Keratinocyte (primary cell): ENCODE data around the gene KHNYN. TPM values are rescaled to one million over a fixed set of nuclear protein-coding genes. Genes with fewer than 3 reads are reported as not detected.

Experiments
- DNase-seq: peaks from one replicate; pipeline ENCODE4 v3.0.0-alpha.2; 2011; ENCODE audit warnings: low read depth, missing footprints, low spot score
- FAIRE-seq: peaks from 2 replicates; lab custom pipeline; 2011; peaks lifted over from hg19 to GRCh38; lab: Jason Lieb, UNC
- H2AFZ ChIP-seq: 2 replicates; pipeline ENCODE4 v1.6.0; 2012; ENCODE audit warnings: low read length, control low read depth, inconsistent platforms; ENCODE audit not compliant: control insufficient read depth
- H3K27ac ChIP-seq: 2 replicates; pipeline ENCODE4 v1.5.1; 2011; ENCODE audit warnings: low read length; ENCODE audit not compliant: control insufficient read depth, insufficient read depth
- H3K27me3 ChIP-seq: 3 replicates; pipeline ENCODE4 v1.6.0; 2011; ENCODE audit warnings: low read length; ENCODE audit not compliant: control insufficient read depth, insufficient read depth; ENCODE audit errors: extremely low read depth
- H3K36me3 ChIP-seq, 2 experiments: 2 replicates in 1 of 2; 3 replicates in 1 of 2; pipeline ENCODE4 v1.5.1; 2011; ENCODE audit warnings: low read length in 2 of 2, mild to moderate bottlenecking in 1 of 2; ENCODE audit not compliant: control insufficient read depth in 2 of 2, insufficient read depth in 2 of 2; ENCODE audit errors: extremely low read depth in 1 of 2
- H3K4me1 ChIP-seq: 3 replicates; pipeline ENCODE4 v1.5.1; 2011; ENCODE audit warnings: low read length; ENCODE audit not compliant: control insufficient read depth, insufficient read depth; ENCODE audit errors: extremely low read depth
- H3K4me2 ChIP-seq: 3 replicates; pipeline ENCODE4 v1.6.0; 2011; ENCODE audit warnings: low read depth, low read length; ENCODE audit not compliant: control insufficient read depth, insufficient read depth; ENCODE audit errors: extremely low read depth
- H3K4me3 ChIP-seq, 3 experiments: fragments of 200-600 bp in 1 of 3; sonication (generic) in 1 of 3; 2 replicates in 2 of 3; 3 replicates in 1 of 3; pipeline ENCODE4 v1.5.1; 2011 to 2016; ENCODE audit warnings: low read length in 3 of 3, mild to moderate bottlenecking in 3 of 3, control low read depth in 2 of 3, inconsistent platforms in 1 of 3, low read depth in 1 of 3, mixed read lengths in 1 of 3, mixed run types in 1 of 3, moderate library complexity in 1 of 3; ENCODE audit not compliant: control insufficient read depth in 2 of 3, insufficient read depth in 2 of 3; ENCODE audit errors: extremely low read depth in 1 of 3
- H3K79me2 ChIP-seq: 2 replicates; pipeline ENCODE4 v1.6.0; 2012; ENCODE audit warnings: low read length; ENCODE audit not compliant: control insufficient read depth, insufficient read depth
- H3K9ac ChIP-seq: 3 replicates; pipeline ENCODE4 v1.6.0; 2011; ENCODE audit warnings: low read length; ENCODE audit not compliant: control insufficient read depth, insufficient read depth; ENCODE audit errors: extremely low read depth
- H3K9me1 ChIP-seq: 3 replicates; pipeline ENCODE4 v1.6.0; 2011; ENCODE audit warnings: low read length; ENCODE audit not compliant: control insufficient read depth, insufficient read depth; ENCODE audit errors: extremely low read depth
- H3K9me3 ChIP-seq: 2 replicates; pipeline ENCODE4 v1.5.1; 2012; ENCODE audit warnings: low read depth, low read length; ENCODE audit not compliant: control insufficient read depth
- H4K20me1 ChIP-seq: 3 replicates; pipeline ENCODE4 v1.6.0; 2011; ENCODE audit warnings: low read length; ENCODE audit not compliant: control insufficient read depth, insufficient read depth; ENCODE audit errors: extremely low read depth
- EZH2 ChIP-seq: IDR thresholded peaks from one replicate; pipeline ENCODE4 v1.6.1; 2012; ENCODE audit warnings: inconsistent platforms, mild to moderate bottlenecking, low read length, moderate library complexity
- dilution Hi-C: fragments of 300-500 bp; cut with MboI; formaldehyde crosslinking; loops from one replicate; pipeline ENCODE4 v1.7.0; 2020; ENCODE audit warnings: low sequenced_read_pairs; ENCODE audit not compliant: extremely low pct_ligation_motif_present
- polyA plus RNA-seq, 5 experiments: library from polyadenylated mRNA; depleted of rRNA in 3 of 5; stranded (reverse) in 3 of 5; stranded (forward) in 1 of 5; unstranded in 1 of 5; fragments of >200 nt; gene quantifications; 1 replicate in 1 of 5; 2 replicates in 3 of 5; 3 replicates in 1 of 5; pipeline versions ENCODE4 v1.2.1 to v1.2.3, GENCODE V29; 2011 to 2012; ENCODE audit warnings: missing spikeins in 2 of 5, low read depth in 1 of 5, low replicate concordance in 1 of 5
- TF ChIP-seq, protein P1 (sequence below), 3 experiments: IDR thresholded peaks in 1 of 3; conservative IDR thresholded peaks in 1 of 3; optimal IDR thresholded peaks in 1 of 3; 2 replicates in 2 of 3; 3 replicates in 1 of 3; pipeline versions ENCODE3 to v1.5.1; 2011; ENCODE audit warnings: low read length in 3 of 3, mild to moderate bottlenecking in 3 of 3, moderate library complexity in 2 of 3, control low read depth in 1 of 3, inconsistent platforms in 1 of 3; ENCODE audit not compliant: insufficient read depth in 2 of 3; ENCODE audit errors: extremely low read depth in 1 of 3

Gene KHNYN
- polyA plus RNA-seq, 1 donor (not counting 4 experiments of a cell fraction or from before 2014, with no cell fraction given): 26.0 TPM

DNA sequence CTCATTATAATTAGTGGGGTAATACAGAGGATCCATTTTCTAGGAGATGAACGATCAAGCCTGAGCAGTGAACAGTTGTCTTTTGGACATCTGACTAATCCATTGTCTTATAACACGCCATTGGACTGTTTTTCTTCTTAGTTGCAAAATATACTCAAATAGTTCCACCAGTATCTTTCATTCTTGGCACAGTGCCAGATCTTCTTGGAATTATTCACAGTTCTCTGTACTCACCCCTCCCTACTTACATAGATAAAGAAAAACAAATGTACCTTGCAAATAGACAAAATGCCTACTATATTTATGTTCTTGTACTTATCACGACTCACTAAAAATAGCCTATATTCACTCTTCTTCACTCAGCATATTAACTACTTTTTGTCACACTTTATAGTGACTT lies 4.0 kb upstream of the KHNYN start:
- TF ChIP-seq, protein P1, sequence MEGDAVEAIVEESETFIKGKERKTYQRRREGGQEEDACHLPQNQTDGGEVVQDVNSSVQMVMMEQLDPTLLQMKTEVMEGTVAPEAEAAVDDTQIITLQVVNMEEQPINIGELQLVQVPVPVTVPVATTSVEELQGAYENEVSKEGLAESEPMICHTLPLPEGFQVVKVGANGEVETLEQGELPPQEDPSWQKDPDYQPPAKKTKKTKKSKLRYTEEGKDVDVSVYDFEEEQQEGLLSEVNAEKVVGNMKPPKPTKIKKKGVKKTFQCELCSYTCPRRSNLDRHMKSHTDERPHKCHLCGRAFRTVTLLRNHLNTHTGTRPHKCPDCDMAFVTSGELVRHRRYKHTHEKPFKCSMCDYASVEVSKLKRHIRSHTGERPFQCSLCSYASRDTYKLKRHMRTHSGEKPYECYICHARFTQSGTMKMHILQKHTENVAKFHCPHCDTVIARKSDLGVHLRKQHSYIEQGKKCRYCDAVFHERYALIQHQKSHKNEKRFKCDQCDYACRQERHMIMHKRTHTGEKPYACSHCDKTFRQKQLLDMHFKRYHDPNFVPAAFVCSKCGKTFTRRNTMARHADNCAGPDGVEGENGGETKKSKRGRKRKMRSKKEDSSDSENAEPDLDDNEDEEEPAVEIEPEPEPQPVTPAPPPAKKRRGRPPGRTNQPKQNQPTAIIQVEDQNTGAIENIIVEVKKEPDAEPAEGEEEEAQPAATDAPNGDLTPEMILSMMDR (optimal IDR thresholded peaks at IDR 0.05 in 1 of 3, IDR thresholded peaks at IDR 0.05 in 1 of 3, conservative IDR thresholded peaks at IDR 0.05 in 1 of 3; ENCODE audit: extremely low read depth in 1 of 3, insufficient read depth in 2 of 3, low read length in 3 of 3): no peak
- no peak for TF ChIP-seq EZH2
- Histone ChIP-seq H3K9me1 (no peaks in the 10 kb centered on the region), H3K27ac (no peak overlapping the region), H2AFZ (no peak overlapping the region), H3K36me3 (no peaks in the 10 kb centered on the region), H3K4me2 (peak overlapping the region; percentile 48), H3K27me3 (no peaks in the 10 kb centered on the region), H3K4me1 (peaks cover 32% of the 10 kb centered on the region), H3K9ac (no peak overlapping the region), H3K9me3 (no peaks in the 10 kb centered on the region), H3K4me3 (no peak overlapping the region), H3K79me2 (peaks cover 6% of the 10 kb centered on the region), H4K20me1 (no peaks in the 10 kb centered on the region)
- FAIRE-seq: peak; percentile 36
- no peak for DNase-seq
- dilution Hi-C loops: no loop called here

DNA sequence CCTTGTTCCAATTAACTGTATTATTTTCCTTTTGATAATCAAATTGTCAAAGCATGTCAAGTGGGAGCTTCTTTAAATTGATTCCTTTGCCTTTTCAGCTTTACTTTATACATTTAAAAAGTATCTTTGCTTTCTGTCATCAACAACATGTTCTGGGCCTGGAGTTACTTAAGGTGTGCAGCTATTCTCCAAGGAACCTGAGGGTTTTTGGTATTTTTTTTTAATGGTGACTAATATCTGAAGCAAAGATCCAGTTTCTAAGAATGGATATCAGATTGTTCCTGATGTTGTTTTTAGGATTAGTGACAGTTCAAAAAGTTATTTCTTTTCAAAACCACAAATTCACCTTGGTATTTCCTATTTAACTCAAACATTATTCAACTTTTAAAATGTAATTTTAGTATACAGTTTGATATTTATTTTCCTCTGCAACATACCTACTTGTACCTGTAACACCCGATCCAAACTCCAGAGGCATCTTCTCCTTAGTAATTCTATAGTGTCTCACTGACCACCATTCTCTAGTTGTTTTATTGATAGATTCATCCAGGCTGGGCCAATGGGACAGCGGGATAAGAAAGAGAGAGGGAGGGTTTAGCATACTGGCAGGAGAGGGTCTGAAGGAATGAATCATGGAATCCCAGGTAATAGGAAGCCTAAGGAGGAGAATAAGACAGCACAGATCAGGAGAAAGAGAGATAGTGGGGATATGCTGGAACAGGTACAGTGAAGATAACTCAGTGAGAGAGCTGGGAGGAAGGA lies 3.4 kb upstream of the KHNYN start:
- FAIRE-seq: no peak
- peak overlapping the region; percentile 48 for H3K4me2 ChIP-seq
- H3K27me3 ChIP-seq: no peaks in the 10 kb centered on the region
- H3K9me3 ChIP-seq: no peaks in the 10 kb centered on the region
- peaks cover 10% of the 10 kb centered on the region for H3K79me2 ChIP-seq
- dilution Hi-C loops: no loop called here
- no peak for DNase-seq
- no peaks in the 10 kb centered on the region for H4K20me1 ChIP-seq
- no peak for TF ChIP-seq EZH2
- TF ChIP-seq, protein P1 (optimal IDR thresholded peaks at IDR 0.05 in 1 of 3, IDR thresholded peaks at IDR 0.05 in 1 of 3, conservative IDR thresholded peaks at IDR 0.05 in 1 of 3; ENCODE audit: extremely low read depth in 1 of 3, insufficient read depth in 2 of 3, low read length in 3 of 3): no peak
- H3K4me1 ChIP-seq: peaks cover 38% of the 10 kb centered on the region
- no peak overlapping the region for H3K27ac ChIP-seq
- no peak overlapping the region for H3K4me3 ChIP-seq
- no peaks in the 10 kb centered on the region for H3K9me1 ChIP-seq
- peak overlapping the region; percentile 21 for H2AFZ ChIP-seq
- no peak overlapping the region for H3K9ac ChIP-seq
- H3K36me3 ChIP-seq: peaks cover 0 to 2% of the 10 kb centered on the region in 2 experiments
